Stimulated activated CD8-positive, alpha-beta memory T cell treated with anti-CD3 and anti-CD28 coated beads, Interleukin-2, amount 100 ng/mL, for 1 hour (primary cell): ENCODE measurements around the gene YY1.
"Not testable (repeated sequence)": the region's sequence is repeated elsewhere in the genome, so short reads cannot be mapped to it uniquely, and the experiment has no call there.

Experiments
- DNase-seq, 2 donors: peaks; one replicate each; pipeline ENCODE4 v3.0.0-alpha.2; 2020; ENCODE audit warnings: low read depth in 2 of 2

YY1 gene

DNA sequence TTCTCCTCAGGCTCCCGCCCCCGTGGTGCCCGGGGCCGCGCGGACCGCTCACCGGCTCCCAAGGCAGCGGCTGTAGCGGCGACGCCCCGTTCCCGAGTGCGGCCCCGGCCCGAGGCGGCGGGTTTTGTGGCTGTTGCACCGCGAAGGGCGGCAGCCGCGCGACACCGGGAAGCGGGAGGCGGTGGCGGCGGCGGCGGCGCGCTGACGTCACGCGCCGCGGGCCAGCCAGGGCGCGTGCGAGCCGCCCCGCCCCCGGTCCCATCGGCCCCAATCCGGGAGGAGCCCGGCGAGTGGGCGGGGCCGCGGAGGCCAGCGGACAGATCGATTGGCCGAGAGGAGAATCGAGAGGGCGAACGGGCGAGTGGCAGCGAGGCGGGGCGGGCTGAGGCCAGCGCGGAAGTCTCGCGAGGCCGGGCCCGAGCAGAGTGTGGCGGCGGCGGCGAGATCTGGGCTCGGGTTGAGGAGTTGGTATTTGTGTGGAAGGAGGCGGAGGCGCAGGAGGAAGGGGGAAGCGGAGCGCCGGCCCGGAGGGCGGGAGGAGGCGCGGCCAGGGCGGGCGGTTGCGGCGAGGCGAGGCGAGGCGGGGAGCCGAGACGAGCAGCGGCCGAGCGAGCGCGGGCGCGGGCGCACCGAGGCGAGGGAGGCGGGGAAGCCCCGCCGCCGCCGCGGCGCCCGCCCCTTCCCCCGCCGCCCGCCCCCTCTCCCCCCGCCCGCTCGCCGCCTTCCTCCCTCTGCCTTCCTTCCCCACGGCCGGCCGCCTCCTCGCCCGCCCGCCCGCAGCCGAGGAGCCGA lies at the start of gene YY1:
Gene YY1 (plus strand): TSS at position 726 of the 792 bp plus-strand sequence. CDS start 101 bp downstream, outside the sequence.
- peak; percentile 98 for DNase-seq

DNA sequence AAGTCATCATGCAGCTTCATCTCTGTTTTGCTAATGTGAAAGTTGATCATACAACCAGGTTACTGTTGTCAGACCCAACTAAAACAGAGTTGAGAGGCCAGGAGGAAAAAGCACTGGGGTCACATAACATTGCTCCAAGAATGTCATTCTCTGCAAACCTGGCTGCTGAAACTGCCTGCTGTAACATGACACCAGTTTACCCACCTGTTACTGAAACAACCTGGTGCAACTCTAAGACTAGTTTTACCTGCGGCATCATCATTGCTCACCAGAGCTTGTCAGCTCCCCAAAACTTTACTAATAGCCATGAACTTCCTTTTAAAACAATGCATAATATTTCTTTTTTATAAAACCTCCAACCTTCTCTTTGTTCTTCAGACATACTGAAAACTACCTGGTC lies 48.8 kb upstream of the YY1 start:
- DNase-seq = no peak

DNA sequence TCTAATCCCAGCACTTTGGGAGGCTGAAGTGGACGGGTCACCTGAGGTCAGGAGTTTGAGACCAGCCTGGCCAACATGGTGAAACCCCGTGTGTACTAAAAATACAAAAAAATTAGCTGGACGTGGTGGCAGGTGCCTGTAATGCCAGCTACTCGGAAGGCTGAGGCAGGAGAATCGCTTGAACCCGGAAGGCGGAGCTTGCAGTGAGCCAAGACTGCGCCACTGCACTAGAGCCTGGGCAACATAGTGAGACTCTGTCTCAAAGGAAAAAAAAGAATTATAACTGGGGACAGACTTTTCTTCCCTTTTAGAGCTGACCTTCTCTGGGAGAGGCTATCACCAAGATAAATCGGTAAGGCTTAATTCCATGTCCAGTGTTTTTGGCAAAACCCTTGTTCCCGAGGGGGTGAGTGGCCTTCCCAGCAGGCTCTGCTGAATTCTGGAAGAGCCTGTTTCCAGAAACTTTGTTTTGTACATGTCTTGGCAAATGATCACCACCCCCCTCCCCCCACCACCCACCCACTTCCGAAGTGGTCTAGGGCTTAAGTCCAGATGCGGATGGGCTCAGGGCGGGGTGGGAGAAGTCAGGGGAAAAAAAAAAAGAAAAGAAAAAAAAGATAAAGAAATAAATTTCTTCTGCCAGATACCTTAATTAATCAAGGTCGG lies 47.2 kb upstream of the YY1 start:
- no peak for DNase-seq

DNA sequence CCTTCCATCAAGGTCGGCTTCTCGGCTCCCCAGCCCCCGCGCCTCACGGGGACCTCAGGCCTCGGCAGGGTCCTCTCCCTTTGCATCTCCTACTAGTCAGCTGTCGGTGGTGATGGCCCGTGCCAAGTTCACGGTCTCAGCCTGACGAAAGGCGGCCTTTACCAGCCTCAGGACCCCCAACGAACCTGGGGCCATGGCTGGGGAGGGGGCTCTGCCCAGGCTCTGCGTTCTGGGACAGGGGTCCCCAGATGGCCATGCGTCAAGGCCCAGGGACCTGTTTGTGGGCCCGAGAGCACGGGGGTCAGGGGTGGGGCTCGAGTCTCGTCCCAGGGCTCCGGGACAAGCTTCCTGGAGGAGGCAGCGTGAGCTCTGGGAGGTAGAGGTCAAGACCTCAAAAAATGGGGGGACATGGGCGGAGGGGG lies 46.7 kb upstream of the YY1 start:
- DNase-seq = no peak

DNA sequence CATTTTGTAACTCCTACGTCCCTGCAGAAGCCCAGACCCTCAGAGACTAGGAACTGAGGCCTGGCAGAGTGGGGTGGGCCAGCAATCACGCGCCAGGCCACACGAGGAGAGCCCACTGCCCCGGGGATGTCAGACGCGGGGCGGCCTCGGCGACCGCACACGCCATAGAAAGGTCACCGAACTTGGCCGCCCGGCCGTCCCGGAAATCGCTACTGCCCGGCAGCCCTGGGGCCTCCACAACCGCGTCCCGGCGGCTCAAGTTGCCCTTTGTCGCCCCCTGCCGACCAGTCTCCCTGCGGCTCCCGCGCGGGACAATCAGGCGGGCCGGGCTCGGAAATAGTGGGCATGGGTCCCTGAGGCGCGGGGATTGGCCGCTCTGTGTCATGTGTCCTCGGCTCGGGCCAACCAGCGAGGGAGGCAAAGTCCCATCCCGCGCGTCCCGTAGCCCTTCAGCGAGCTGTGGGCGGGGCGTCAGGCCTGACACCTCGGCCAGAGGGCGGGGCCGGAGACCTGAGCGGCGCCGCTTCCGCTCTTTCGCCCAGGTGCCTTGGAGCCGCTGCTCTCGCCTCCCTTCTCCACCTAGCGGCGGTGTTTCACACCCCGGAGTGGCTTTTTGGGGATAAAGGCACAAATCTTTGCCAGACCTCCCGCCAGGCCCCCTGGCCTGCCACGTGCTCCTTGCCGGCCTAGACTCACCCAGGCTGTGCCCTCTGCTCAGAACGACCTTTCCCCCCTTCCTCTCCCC lies 46.1 kb upstream of the YY1 start:
- DNase-seq = peak; percentile 98 to 100

DNA sequence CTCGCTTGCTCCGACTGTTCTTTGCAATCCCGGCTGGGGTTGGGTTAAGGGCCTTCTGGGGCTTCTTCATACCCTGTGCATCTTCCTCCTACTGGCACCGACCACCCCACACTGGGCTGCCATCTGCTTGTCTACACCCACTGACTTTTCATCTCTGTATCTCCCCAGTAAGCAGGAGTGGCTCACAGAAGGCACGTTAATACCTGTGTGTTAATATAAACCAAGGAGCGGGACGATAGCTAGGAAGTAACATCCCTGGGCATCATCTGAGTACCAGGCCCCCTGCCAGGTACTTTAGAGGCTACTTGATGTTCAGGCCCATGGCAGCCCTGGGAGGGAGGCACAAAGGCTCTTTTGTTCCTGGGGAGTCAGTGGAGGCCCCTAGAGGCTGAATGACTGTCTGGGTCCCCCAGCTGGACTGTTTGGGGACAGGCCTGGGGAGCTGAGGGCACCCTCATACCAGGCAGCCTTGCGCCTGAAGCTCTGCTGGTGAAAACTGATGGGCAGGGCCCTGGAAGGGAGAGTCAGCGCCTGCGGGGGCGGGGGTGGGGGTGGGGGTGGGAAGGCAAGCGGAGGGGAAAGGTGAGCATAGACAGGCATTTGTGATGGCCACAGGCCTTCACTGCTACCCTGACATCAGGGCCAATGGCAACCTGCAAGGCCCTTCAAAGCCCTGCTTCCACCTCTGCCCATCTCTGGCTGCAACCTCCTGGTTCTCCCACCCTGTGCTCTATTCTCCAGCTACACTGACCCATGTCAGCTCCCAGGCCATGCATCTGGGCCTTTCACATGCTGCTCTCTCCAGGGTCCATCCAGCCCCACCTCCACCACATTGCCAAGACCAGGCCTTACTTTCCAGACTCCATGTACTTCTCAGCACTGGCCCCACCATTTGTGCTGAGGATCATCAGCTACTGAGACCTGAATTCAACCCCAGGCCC lies 45.3 kb upstream of the YY1 start:
- DNase-seq = no peak

DNA sequence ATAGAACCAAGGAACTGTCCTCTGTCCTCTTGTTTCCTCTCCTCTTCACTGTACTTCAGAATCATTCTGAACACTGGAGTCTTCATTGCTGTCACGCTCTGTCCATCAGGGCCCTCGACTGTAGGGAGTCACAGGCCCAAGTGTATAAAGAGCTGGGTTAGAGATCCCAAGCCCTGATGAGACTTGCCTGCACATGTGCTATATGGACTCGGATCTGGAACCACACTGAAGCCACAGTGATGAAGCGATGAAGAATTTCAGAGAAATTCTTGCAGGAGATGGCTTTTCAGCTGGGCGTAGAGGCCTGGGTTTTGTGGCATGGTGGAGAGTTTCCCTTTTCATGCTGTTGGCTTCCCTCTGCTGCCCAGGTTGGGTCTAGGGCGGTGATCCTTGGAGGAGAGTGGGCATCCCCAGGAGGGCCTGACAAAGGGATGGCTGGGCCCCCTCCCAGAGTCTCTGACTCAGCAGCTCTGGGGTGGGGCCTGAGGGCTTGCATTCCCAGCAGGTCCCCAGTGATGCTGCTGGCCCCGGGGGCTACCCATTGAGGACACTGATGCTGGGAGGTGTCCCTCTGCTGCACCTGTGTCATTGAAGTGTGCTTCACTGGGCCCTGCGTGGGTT lies 39.6 kb upstream of the YY1 start:
- no peak for DNase-seq

DNA sequence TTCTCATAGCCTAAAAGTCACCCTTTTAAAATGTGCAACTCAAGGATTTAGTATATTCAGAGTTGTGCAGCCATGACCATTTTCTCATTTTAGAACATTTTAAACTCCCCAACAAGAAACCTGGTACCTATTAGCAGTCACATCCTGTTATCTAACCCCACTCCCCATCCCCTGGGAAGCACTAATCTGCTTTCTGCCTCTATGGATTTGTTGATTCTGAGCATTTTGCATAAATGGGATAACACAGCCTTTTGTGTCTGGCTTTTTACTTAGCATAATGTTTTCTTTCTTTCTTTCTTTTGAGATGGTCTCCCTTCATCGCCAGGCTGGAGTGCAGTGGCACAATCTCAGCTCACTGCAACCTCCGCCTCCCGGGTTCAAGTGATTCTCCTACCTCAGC lies 38.6 kb upstream of the YY1 start:
- DNase-seq = no peak

DNA sequence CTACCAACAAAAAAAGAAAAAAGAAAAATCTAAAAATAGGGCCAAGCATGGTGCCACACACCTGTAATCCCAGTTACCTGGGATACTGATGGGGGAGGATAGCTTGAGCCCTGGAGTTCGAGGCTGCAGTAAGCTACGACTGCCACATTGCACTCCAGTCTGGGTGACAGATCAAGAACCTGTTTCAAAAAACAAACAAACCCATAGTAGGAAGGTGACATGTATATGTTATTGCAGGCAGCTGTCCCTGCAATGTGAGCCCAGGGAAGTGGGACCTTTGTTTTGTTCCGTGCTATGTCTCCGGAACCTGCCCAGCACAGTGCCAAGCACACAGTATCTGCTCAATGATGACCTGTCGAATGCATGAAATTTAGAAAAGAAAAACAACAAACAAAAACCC lies 37.2 kb upstream of the YY1 start:
- DNase-seq = no peak

DNA sequence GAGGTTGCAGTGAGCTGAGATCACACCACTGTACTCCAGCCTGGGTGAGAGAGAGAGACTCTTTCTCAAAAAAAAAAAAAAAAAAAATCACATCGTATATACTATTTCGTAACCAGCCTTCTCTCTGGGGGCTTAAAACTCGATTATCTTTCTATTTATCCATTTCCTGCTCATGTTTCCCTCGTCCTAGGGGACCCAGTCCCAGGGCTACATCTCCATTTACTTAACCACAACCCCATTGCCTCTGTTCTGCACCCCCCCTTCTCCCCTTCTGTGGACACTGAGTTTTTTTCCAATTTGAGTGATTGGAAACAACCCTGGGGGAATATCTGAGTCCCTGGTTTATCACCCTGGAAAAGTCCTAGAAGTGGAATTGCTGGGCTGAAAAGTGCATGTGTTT lies 36.2 kb upstream of the YY1 start:
- DNase-seq = no peak

DNA sequence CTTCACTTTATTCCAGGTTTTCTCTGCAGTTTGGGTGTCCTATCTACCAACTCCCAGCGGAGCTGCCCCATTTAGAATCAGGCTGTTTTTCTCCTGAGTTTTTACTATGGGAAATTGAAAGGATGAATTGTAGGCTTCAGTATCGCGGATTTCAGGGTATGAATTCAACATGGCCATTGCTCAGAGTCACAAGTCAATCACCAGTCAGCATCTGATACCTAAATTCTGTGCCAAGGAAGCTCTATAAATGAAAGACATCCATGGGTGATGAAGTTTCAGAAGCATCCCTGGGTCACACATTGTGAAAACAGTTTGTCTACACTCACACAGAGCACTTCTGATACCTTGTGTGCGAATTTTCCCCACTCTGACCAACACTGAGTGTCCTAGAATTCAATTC lies 35.8 kb upstream of the YY1 start:
- DNase-seq = no peak

DNA sequence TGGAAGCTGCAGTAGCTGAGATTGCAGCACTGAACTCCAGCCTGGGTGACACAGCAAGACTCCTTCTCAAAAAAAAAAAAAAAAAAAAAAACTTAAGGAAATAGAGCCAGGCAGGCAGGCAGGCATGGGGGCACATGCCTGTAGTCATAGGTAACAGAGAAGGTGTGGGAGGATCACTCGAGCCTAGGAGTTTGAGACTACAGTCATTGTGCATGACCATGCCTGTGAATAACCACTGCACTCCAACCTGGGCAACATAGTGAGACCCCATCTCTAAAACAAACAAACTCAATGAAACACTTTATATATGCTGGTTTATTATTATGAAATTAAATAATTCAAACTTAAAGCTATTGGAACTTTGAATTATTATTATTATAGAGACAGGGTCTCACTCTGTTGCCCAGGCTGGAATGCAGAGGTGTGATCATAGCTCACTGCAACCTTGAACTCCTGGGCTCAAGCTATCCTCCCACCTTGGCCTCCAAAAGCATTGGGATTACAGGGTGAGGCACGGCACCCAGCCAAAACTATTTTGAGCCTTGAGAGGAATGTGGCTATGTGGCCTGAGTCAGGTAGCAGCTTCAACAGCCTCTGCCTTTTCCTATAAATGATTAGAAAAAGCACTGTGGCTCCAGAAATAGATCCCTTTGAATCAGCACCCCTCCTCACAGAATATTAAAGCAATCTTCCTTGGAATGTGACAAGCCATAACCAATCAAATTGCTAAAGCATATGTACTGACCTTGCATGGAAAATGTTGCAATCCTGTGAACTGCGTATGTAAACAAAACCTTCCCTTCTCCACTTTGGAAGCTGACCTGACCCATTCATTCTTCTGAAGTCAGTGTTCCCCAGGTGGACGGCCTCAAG lies 34.7 kb upstream of the YY1 start:
- no peak for DNase-seq

DNA sequence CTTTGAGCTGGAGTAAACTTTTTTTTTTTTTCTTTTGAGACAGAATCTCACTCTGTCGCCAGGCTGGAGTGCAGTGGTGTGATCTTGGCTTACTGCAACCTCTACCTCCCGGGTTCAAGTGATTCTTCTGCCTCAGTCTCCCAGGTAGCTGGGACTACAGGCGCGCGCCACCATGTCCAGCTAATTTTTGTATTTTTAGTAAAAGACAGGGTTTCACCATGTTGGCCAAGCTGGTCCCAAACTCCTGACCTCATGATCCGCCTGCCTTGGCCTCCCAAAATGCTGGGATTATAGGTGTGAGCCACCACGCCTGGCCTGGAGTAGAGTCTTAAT lies 34.1 kb upstream of the YY1 start:
- DNase-seq = not testable (repeated sequence)

DNA sequence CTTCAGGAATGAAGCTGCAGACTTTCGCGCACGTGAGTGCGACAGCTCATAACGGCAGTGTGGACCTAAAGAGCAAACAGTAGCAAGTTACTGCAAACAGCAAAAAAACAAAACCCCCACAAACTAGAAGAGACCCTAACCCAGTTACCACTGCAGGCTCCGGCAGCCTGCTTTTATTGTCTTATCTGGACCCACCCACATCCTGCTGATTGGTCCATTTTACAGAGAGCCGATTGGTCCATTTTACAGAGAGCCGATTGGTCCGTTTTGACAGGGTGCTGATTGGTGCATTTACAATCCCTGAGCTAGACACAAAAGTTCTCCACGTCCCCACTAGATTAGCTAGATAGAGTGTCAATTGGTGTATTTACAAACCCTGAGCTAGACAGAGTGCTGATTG lies 31.4 kb upstream of the YY1 start:
- not testable (repeated sequence) for DNase-seq

DNA sequence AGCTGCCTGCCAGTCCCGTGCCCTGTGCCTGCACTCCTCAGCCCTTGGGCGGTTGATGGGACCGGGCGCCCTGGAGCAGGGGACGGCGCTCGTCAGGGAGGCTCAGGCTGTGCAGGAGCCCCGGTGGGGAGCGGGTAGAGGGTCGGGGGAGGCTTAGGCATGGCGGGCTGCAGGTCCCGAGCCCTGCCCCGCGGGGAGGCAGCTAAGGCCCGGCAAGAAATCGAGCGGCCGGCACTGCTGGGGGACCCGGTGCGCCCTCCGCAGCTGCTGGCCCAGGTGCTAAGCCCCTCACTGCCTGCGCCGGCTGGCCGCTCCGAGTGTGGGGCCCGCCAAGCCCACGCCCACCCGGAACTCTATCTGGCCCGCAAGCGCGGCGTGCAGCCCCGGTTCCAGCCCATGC lies 30.8 kb upstream of the YY1 start:
- not testable (repeated sequence) for DNase-seq

DNA sequence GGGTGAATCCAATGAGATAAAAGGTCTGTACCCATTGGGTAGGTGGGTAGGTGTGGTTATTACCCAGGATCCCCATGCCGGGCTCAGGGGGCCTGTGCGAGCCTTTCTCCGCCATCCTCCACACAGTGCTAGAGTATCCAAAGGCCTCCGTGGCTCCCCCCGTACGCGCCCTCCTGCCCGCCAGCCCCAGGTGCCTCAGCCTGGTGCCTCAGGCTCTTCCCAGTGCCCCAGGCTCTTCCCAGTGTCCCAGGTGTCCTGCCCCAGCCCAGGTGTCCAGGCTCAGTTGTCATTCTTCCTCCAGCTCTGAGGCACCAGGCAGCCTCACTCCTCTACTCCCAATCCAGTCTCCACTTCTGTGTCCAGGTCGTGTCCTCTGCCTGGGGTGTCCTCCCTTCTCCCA lies 27.6 kb upstream of the YY1 start:
- no peak for DNase-seq

DNA sequence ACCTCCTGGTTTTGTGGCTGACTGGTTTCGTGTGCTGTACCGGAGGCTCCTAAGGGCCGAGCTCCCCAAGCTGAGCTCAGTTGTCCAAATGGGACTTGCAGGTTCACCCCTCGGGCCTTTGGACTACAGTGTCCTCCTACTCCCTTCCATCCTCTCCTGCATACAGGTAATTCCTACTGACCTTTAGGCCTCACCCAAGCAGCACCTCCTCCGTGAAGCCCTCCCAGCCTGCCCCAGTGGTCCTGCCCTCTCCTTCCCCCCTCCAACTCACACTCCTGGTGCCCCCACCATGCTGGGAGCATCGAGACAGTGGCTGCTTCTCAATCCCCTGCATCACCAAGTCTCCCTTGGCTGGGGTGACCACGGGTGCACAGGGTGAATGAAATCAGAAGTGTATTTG lies 27.1 kb upstream of the YY1 start:
- DNase-seq = no peak

DNA sequence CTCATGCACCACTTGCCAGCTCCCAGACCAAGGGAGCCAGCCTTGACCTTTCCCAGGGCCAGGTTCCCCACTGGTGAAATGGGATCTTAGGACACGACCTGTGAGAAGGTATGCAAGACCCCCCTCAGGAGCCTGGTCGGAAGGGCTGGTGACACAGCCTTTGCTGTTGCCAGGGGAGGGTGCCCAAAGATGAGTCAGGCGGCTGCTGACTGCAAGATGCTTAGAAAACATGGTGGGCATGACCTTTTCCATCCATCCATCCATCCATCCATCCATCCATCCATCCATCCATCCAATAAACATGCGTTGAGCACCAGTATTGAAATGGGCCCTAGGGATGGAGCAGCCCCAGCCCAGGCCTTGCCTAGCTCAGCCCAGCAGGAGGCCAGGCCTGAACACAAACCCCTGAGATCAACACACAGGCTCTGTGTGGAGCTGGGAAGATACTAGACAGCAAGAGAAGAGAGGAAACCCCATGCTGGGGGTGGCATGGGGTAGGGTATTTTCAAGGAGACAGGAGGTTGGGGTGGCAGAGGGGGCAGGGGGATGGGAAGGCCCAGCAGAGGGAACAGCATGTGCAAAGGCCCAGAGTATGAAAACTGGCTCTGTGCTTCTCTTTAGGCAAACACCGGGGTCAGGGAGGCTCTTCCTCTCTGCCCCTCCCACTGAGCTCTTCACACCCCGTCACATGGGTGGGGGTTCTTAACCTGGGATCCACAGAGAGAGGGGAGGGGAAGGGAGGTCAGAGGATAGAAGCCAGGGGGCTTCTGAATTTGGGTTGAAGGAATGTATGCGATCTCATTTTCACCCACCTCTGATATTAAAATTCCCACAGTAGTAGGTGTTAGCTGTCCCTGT lies 26.2 kb upstream of the YY1 start:
- no peak for DNase-seq

DNA sequence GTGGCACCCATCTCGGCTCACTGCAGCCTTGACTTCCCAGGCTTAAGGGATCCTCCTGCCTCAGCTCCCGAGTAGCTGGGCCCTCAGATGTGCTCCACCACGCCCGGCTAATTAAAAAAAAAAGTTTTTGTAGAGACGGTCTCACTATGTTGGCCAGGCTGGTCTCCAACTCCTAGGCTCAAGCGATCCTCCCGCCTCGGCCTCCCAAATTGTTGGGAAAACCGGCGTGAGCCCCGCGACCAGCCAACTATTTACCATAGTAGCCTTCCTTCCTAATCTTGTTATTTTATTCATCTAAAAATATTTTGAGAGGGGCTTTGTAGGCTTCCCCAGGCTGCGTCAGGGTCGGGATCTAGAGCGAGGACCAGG lies 25.4 kb upstream of the YY1 start:
- no peak for DNase-seq
